ENCODE measurements around the gene GLG1.

- TF ChIP-seq POLR2AphosphoS5 (IDR thresholded peaks at IDR 0.05) (no peak), POLR2A (IDR thresholded peaks at IDR 0.05) (no peak)
Measured at GRCh38 chr16:74487634-74488495, 119.0 kb downstream of the GLG1 start.

All from breast epithelium (tissue), 3 donors.